ENCODE results near the gene RSPO1.

The RSPO1 gene

GRCh38 chr1:37673920-37674319 is 39.2 kb upstream of the RSPO1 start:
- FAIRE-seq, result no peak
- TF ChIP-seq CTCF (IDR thresholded peaks at IDR 0.05; ENCODE audit: insufficient read depth, missing control alignments), result no peak
- no peak for DNase-seq (ENCODE audit: insufficient read length, low spot score)

DNA sequence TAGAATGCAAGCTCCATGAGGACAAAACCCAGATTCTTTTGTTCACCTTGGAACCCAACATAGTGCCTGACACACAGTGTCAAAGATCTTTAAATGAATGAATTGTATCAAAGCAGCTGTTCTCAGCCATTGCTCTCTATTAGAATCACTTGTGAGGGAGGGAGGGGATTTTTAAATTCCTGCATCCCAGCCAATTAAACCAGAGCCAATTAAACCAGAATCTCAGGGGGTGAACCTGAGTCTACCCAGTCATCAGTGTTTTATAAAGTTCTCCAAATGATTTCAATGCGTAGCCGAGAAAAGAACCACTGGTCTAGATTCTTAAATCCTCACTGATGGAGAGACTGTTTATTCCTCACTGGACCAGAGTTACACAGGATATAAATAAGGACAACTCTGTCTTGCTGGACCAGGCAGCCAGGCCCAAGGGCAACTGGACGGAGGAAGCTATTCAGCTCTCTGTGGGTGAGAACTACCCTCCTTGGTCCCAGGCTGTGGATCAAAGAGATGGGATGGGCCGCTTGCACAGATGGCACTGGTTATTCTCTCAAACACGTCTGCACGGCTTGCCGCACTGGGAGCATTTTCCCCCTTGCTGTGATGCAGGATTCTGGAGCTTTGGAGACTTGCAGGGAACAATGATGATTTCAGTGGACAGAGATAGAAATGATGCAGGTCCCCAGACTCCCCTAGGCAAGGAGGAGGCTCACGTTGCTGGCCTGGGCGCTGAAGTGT is 37.6 kb upstream of the RSPO1 start:
- no peak for TF ChIP-seq CTCF (IDR thresholded peaks at IDR 0.05; ENCODE audit: insufficient read depth, missing control alignments)
- FAIRE-seq (no peak), DNase-seq (ENCODE audit: insufficient read length, low spot score) (no peak)

DNA sequence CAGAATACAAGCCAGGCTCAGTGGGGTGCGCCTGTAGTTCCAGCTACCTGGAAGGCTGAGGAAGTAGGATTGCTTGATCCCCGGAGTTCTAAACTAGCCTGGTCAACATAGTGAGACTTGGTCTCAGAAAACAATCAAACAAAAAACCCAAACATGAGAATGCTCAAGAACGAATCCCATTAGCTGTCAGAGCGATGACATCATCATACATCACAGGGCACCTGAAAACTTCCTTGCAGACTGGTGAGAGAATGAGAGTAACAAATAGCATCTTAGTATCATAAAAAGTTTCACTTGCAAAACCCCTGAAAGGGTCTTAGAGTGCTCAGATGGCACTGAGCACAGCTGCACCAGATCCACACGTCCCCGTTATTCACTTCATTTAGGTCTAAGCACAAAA is 36.6 kb upstream of the RSPO1 start:
- no peak for TF ChIP-seq CTCF (IDR thresholded peaks at IDR 0.05; ENCODE audit: insufficient read depth, missing control alignments)
- no peak for DNase-seq (ENCODE audit: insufficient read length, low spot score)
- FAIRE-seq, result no peak

DNA sequence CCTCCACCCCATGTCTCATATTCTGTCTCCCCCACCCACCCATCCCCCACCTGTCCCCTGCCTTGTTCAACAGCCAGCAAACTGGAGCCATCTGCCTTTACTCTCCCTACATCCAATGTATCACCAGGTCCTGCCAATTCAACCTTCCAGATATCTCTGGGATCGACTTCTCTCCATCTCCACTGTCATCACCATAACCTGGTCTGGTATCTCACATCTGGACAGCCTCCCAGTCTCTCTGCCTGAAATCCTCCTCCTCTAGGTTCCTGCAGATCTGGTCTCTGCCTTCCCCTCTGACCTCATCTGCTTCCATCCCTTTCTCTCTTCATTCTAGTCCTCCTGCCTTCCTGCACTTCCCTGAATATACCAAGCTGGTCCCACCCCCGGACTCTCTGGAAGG is 35.4 kb upstream of the RSPO1 start:
- DNase-seq (ENCODE audit: insufficient read length, low spot score) (no peak), FAIRE-seq (no peak)
- TF ChIP-seq CTCF (IDR thresholded peaks at IDR 0.05; ENCODE audit: insufficient read depth, missing control alignments), result no peak

DNA sequence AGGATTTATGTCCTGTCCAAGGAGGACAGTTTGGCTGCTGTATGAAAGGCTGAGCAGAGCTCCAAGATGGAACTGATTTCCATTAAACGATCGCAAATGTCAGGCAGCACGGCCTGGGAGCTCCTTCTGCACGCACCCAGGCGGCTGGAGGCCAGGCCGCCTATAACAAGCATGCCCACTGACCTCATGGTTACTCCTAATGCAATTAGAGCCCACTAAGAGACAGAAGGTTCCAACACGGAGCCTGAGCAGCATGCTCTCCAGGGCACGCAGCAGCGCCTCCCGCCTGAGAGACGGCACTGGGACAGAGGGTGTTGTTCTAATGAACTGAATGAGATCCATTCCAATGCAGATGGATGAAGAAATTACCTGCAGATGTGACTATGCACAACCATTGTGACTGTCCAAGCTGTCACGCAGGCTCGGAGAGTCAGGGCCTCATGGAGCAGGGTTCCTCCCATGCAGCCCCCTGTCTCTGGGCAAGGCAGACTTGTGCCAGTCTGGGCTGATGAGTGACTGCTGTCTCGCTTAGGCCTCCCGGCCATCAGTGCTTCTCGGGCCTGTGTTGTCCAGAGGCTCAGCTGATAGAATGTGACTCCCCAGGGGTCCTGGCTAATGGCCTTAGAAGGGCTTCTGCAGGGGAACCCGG is 32.5 kb upstream of the RSPO1 start:
- DNase-seq (ENCODE audit: insufficient read length, low spot score) (no peak), FAIRE-seq (no peak)
- TF ChIP-seq CTCF (IDR thresholded peaks at IDR 0.05; ENCODE audit: insufficient read depth, missing control alignments), result no peak

GRCh38 chr1:37666241-37666867 is 31.7 kb upstream of the RSPO1 start:
- FAIRE-seq (no peak), DNase-seq (ENCODE audit: insufficient read length, low spot score) (no peak)
- no peak for TF ChIP-seq CTCF (IDR thresholded peaks at IDR 0.05; ENCODE audit: insufficient read depth, missing control alignments)

Data from D721Med (cell line).